Activated naive CD4-positive, alpha-beta T cell treated with anti-CD3 and anti-CD28 coated beads, Interleukin-2, amount 10 ng/mL, durations not matched to agents 7 days and 5 days (primary cell): ENCODE results near the gene BMP2K.
"Not testable (repeated sequence)": the region's sequence is repeated elsewhere in the genome, so short reads cannot be mapped to it uniquely, and the experiment has no call there.

Experiments
- CTCF ChIA-PET: fragments of 350-600 bp; sonication (Branson Sonifier 250); formaldehyde crosslinking; loops from one replicate; lab custom pipeline; 2021; ENCODE audit warnings: antibody characterized with exemption; lab: Charles Lee
- DNase-seq: peaks from one replicate; pipeline ENCODE4 v3.0.0-alpha.2; 2020
- H3K27ac Mint-ChIP-seq: one replicate; pipeline ENCODE4 v1.8.0; 2021; ENCODE audit warnings: mild to moderate bottlenecking, moderate library complexity, mixed read lengths
- H3K27me3 Mint-ChIP-seq: one replicate; pipeline ENCODE4 v1.8.0; 2021; ENCODE audit warnings: mild to moderate bottlenecking, mixed read lengths
- H3K36me3 Mint-ChIP-seq: one replicate; pipeline ENCODE4 v1.8.0; 2021; ENCODE audit warnings: mixed read lengths
- H3K4me1 Mint-ChIP-seq: one replicate; pipeline ENCODE4 v1.8.0; 2021; ENCODE audit warnings: mixed read lengths
- H3K4me3 Mint-ChIP-seq: one replicate; pipeline ENCODE4 v1.8.0; 2021; ENCODE audit warnings: mild to moderate bottlenecking, moderate library complexity, mixed read lengths
- H3K9me3 Mint-ChIP-seq: one replicate; pipeline ENCODE4 v1.8.0; 2021; ENCODE audit warnings: mixed read lengths

BMP2K gene

GRCh38 chr4:78788007-78788889, 12.1 kb downstream of the BMP2K start:
- CTCF ChIA-PET: interaction anchor here (0.7 kb wide), 2 partner anchors 119 to 815 kb away, joined by 3 to 5 read pairs; no protein-coding TSS in a partner anchor
- no peak overlapping the region for H3K27ac Mint-ChIP-seq
- H3K4me1 Mint-ChIP-seq: peaks cover 3% of the 10 kb centered on the region

GRCh38 chr4:78795594-78796416, 19.7 kb downstream of the BMP2K start:
- CTCF ChIA-PET, H3K27ac Mint-ChIP-seq, H3K4me3 Mint-ChIP-seq, H3K4me1 Mint-ChIP-seq, DNase-seq, H3K9me3 Mint-ChIP-seq, H3K27me3 Mint-ChIP-seq: not testable (repeated sequence)
- H3K36me3 Mint-ChIP-seq: peaks cover 15% of the 10 kb centered on the region

More at GRCh38 chr4:78788007-78788889, 12.1 kb downstream of the BMP2K start:
- Mint-ChIP-seq H3K9me3 (no peaks in the 10 kb centered on the region), H3K4me3 (no peak overlapping the region), H3K36me3 (peaks cover 13% of the 10 kb centered on the region), H3K27me3 (no peaks in the 10 kb centered on the region)
- DNase-seq: no peak

- peaks cover 10% of the 10 kb centered on the region for H3K36me3 Mint-ChIP-seq
- DNase-seq: no peak
- CTCF ChIA-PET: no interaction called here
- H3K27ac Mint-ChIP-seq: no peak overlapping the region
- no peaks in the 10 kb centered on the region for H3K27me3 Mint-ChIP-seq
- H3K4me3 Mint-ChIP-seq: no peak overlapping the region
- peaks cover 4% of the 10 kb centered on the region for H3K9me3 Mint-ChIP-seq
- H3K4me1 Mint-ChIP-seq: no peaks in the 10 kb centered on the region
These were observed 20.4 kb downstream of the BMP2K start for GRCh38 chr4:78796526-78796925.

DNA sequence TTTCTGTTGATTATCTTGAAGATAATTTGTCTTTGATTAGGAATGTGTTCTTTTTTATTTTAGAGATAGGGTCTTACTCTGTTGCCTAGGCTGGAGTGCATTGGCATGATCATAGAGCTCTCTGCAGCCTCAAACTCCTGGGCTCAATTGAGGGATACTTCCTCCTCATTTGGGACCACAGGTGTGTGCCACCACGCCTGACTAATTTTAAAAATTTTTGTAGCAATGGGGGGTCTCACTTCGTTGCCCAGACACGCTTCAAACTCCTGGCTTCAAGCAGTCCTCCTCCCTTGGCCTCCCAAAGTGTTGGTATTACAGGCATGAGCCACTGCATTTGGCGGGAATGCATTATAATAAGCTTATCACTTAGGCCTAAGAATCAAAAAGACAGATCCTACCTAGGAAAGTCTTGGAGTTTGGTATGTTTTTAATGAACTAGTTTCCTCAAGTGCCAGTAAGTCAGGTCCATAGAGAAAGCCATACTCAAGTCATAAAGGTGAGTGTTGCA, 21.7 kb downstream of the BMP2K start:
- Mint-ChIP-seq H3K27me3 (no peaks in the 10 kb centered on the region), H3K9me3 (peaks cover 4% of the 10 kb centered on the region), H3K4me1 (no peaks in the 10 kb centered on the region), H3K27ac (no peak overlapping the region), H3K4me3 (no peak overlapping the region), H3K36me3 (peaks cover 10% of the 10 kb centered on the region)
- CTCF ChIA-PET: interaction anchor here (0.6 kb wide), 1 partner anchor 42 kb away, joined by 3 read pairs; no protein-coding TSS in a partner anchor
- no peak for DNase-seq

- Mint-ChIP-seq H3K27ac (no peak overlapping the region), H3K9me3 (peaks cover 5% of the 10 kb centered on the region), H3K4me1 (no peaks in the 10 kb centered on the region), H3K4me3 (no peak overlapping the region), H3K36me3 (peaks cover 5% of the 10 kb centered on the region), H3K27me3 (no peaks in the 10 kb centered on the region)
- no peak for DNase-seq
- CTCF ChIA-PET: no interaction called here
These were observed 23.7 kb downstream of the BMP2K start for GRCh38 chr4:78799551-78800495.

GRCh38 chr4:78800965-78801364, 24.8 kb downstream of the BMP2K start:
- Mint-ChIP-seq H3K4me1 (no peaks in the 10 kb centered on the region), H3K27ac (no peak overlapping the region), H3K9me3 (peaks cover 7% of the 10 kb centered on the region), H3K36me3 (peaks cover 4% of the 10 kb centered on the region), H3K4me3 (no peak overlapping the region), H3K27me3 (no peaks in the 10 kb centered on the region)
- CTCF ChIA-PET: no interaction called here
- no peak for DNase-seq

GRCh38 chr4:78803983-78804382, 27.8 kb downstream of the BMP2K start:
- Mint-ChIP-seq H3K36me3 (peaks cover 15% of the 10 kb centered on the region), H3K9me3 (peaks cover 16% of the 10 kb centered on the region), H3K27me3 (no peaks in the 10 kb centered on the region), H3K27ac (no peak overlapping the region), H3K4me1 (no peaks in the 10 kb centered on the region), H3K4me3 (no peak overlapping the region)
- CTCF ChIA-PET: no interaction called here
- no peak for DNase-seq

- H3K27me3 Mint-ChIP-seq: no peaks in the 10 kb centered on the region
- H3K36me3 Mint-ChIP-seq: peaks cover 15% of the 10 kb centered on the region
- CTCF ChIA-PET: no interaction called here
- no peak overlapping the region for H3K4me3 Mint-ChIP-seq
- DNase-seq: no peak
- H3K9me3 Mint-ChIP-seq: peaks cover 16% of the 10 kb centered on the region
- H3K4me1 Mint-ChIP-seq: no peaks in the 10 kb centered on the region
- no peak overlapping the region for H3K27ac Mint-ChIP-seq
These were observed 30.9 kb downstream of the BMP2K start for GRCh38 chr4:78806943-78807460.

DNA sequence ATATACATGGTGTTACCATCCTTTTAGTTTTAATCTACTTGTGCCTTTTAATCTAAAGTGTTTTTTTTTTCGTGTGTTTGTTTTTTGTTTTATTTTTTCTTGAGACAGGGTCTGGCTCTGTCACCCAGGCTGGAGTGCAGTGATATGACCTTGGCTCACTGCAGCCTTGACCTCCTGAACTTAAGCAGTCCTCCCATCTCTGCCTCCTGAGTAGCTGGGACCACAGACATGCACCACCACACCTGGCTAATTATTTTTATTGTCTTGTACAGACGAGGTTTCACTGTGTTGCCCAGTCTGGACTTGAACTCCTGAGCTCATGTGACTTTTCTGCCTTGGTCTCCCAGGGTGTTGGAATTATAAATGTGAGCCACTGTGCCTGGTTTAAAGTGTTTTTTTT, 33.1 kb downstream of the BMP2K start:
- Mint-ChIP-seq H3K9me3 (peaks cover 12% of the 10 kb centered on the region), H3K4me1 (no peaks in the 10 kb centered on the region), H3K4me3 (no peak overlapping the region), H3K36me3 (peaks cover 15% of the 10 kb centered on the region), H3K27me3 (no peaks in the 10 kb centered on the region), H3K27ac (no peak overlapping the region)
- CTCF ChIA-PET: no interaction called here
- DNase-seq: no peak

DNA sequence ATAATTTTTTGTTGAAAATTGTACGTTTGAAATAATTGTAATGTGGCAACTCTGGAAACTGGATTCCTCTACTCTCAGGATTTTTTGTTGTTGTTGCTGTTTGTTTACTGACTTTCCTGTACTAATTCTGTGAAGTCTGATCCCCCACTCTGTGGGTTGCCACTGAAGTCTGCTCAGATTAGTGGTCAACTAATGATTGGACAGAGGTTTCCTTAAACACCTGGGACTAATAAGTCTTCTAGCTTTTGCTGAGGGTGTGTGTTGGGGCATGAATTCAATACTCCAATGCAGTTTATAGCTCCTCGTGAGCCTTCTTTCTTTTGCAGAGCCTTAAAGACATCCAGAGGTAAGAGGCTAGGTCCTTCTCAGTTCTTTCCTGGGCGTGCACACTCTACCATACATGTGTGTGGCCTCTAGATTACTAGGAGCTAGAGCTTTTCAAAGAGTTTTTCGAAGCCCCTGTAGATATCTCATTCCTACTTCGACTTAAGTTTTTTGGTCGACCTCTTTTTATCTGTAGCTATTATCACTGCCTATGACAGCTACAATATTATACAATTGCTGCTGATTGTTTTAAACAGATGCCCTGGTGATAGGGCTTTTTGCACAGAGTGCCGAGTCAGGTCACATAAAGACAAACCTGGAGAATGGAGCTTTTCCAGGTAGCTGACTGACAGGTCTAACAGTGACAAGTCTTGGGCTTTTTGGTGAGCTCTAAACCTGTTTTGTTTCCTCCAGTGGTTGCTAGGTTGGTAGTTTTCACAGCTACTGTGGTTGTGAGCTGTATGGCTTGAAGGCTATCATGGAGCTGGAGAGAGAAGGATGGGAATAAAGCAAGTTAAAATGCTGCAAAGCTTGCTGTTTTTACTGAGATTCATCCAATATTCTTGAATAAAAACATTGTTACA, 34.0 kb downstream of the BMP2K start:
- no peaks in the 10 kb centered on the region for H3K4me1 Mint-ChIP-seq
- peaks cover 12% of the 10 kb centered on the region for H3K36me3 Mint-ChIP-seq
- CTCF ChIA-PET: no interaction called here
- peaks cover 9% of the 10 kb centered on the region for H3K9me3 Mint-ChIP-seq
- no peak for DNase-seq
- H3K27ac Mint-ChIP-seq: no peak overlapping the region
- no peak overlapping the region for H3K4me3 Mint-ChIP-seq
- H3K27me3 Mint-ChIP-seq: no peaks in the 10 kb centered on the region

DNA sequence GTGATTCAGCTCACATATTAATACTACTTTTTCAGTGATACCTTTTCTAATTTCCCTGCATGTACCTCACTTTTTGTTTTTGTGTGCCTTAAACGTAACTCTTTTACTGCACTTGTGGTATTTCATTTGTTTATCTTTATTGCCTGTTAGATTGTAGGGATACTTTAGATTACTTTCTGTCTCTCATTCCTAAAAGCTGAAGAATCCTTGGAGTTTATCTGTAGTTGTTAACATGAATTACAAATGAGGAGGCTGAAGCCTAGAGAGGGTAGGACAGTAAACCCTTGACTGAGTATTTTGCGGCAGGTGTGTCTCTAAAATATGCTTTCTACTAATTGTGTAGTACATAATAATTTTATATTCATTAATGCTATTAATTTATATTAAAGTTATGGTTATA, 34.9 kb downstream of the BMP2K start:
- Mint-ChIP-seq H3K9me3 (peaks cover 9% of the 10 kb centered on the region), H3K4me1 (no peaks in the 10 kb centered on the region), H3K27me3 (no peaks in the 10 kb centered on the region), H3K4me3 (no peak overlapping the region), H3K36me3 (peaks cover 14% of the 10 kb centered on the region), H3K27ac (no peak overlapping the region)
- CTCF ChIA-PET: no interaction called here
- no peak for DNase-seq

GRCh38 chr4:78818530-78819079, 42.5 kb downstream of the BMP2K start:
- CTCF ChIA-PET: interaction anchor here (0.6 kb wide), 1 partner anchor 33 kb away, joined by 4 read pairs; no protein-coding TSS in a partner anchor
- Mint-ChIP-seq H3K36me3 (peaks cover 2% of the 10 kb centered on the region), H3K4me3 (no peak overlapping the region), H3K4me1 (no peaks in the 10 kb centered on the region), H3K9me3 (no peaks in the 10 kb centered on the region), H3K27ac (no peak overlapping the region), H3K27me3 (no peaks in the 10 kb centered on the region)
- DNase-seq: no peak
